IPS-18c (cell line): Measurements from ENCODE around the gene BICRAL.
"Not testable (repeated sequence)": the region's sequence is repeated elsewhere in the genome, so short reads cannot be mapped to it uniquely, and the experiment has no call there.

ENCODE experiments used
- H3K4me3 ChIP-seq: 2 replicates; pipeline ENCODE4 v1.7.0; 2013; ENCODE audit warnings: low read depth, mild to moderate bottlenecking, low read length, moderate library complexity; ENCODE audit not compliant: insufficient read depth
- H3K9me3 ChIP-seq: one replicate; pipeline ENCODE4 v1.6.1; 2013; ENCODE audit warnings: mild to moderate bottlenecking, low read length, moderate library complexity; ENCODE audit not compliant: control insufficient read depth, insufficient read depth

The BICRAL gene, protein sequence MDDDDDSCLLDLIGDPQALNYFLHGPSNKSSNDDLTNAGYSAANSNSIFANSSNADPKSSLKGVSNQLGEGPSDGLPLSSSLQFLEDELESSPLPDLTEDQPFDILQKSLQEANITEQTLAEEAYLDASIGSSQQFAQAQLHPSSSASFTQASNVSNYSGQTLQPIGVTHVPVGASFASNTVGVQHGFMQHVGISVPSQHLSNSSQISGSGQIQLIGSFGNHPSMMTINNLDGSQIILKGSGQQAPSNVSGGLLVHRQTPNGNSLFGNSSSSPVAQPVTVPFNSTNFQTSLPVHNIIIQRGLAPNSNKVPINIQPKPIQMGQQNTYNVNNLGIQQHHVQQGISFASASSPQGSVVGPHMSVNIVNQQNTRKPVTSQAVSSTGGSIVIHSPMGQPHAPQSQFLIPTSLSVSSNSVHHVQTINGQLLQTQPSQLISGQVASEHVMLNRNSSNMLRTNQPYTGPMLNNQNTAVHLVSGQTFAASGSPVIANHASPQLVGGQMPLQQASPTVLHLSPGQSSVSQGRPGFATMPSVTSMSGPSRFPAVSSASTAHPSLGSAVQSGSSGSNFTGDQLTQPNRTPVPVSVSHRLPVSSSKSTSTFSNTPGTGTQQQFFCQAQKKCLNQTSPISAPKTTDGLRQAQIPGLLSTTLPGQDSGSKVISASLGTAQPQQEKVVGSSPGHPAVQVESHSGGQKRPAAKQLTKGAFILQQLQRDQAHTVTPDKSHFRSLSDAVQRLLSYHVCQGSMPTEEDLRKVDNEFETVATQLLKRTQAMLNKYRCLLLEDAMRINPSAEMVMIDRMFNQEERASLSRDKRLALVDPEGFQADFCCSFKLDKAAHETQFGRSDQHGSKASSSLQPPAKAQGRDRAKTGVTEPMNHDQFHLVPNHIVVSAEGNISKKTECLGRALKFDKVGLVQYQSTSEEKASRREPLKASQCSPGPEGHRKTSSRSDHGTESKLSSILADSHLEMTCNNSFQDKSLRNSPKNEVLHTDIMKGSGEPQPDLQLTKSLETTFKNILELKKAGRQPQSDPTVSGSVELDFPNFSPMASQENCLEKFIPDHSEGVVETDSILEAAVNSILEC

DNA sequence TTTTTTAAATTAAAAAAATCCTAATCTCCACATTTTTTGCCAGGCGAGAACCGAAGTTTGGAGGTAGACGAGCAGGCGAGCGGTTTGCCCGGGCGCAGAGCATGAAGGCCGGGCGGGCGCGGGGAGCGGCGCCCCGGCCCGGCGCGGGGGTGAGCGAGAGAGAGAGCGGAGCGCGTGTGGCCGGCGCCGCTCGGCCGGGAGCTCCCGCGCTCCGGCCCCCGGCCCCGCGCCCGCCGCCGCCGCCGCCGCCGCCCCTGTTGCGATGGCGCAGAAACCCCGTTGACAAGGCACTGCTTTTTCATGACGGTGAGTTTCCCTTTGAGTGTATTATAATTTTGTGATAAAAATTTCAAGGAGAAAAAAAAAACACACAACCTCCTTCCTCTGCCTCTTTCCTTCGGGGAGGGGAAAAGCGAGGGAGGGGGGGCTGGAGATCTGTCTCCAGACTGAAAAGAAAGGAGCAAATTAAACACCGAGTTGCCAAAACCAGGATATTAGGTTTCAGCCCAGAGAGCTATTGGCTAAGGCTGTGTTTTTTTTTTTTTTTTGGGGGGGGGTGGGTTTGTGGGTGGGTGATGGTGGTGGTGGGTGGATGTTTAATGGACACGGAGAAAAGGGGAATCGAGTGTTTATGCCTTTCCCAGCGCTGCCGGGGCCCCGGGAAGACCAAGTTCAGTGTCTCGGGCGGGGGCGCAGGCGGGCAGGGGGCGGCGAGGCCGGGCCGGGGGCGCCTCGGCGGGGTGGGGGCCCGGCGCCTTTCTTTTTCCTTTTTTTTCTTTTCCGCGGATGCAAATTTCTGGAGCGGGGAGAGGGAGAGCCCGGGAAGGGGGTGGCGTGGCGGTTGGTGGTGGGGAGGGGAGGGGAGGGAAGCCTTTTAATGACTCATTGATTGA lies at the start of gene BICRAL:
Gene BICRAL (plus strand): TSS at position 257 of the 893 bp plus-strand sequence. CDS start 39,971 bp downstream, outside the sequence.
- Histone ChIP-seq H3K9me3 (no peaks in the 10 kb centered on the region), H3K4me3 (peak within 1 kb of the TSS; percentile 93)

DNA sequence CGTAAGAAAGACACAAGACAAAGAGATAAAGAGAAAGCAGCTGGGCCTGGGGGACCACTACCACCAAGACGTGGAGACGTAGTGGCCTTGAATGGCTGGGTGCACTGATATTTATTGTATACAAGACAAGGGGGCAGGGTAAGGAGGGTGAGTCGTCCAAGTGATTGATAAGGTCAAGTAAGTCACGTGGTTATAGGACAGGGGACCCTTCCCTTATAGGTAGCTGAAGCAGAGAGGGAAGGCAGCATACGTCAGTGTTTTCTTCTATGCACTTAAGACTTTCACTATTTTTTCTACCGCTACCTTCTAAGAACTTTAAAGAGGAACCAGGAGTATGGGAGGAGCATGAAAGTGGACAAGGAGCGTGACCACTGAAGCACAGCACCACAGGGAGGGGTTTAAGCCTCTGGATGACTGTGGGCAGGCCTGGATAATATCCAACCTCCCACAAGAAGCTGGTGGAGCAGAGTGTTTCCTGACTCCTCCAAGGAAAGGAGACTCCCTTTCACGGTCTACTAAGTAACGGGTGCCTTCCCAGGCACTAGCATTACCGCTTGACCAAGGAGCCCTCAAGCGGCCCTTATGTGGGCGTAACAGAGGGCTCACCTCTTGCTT lies 47.9 kb upstream of the BICRAL start:
- not testable (repeated sequence) for H3K9me3 ChIP-seq, H3K4me3 ChIP-seq

DNA sequence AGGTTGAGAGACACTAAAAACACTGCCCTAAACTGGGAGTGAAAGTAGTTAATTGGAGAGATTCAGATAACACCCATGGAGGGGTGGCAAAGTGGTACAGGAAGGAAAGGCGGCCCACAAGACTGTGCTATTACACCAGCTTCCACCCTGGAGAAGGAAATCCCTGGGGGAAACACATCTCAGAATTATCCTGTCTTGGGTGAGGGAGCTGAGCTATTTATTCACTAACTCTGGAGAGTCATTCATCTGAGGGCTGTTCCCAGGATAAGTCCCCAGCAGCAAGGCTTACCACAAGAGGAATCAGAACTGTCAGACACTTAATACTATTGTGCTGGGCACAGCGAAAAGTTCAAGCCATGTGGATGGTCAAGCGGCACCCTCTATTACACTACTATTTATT lies 45.9 kb upstream of the BICRAL start:
- Histone ChIP-seq H3K9me3 (peaks cover 5% of the 10 kb centered on the region), H3K4me3 (no peak overlapping the region)

- no peak overlapping the region for H3K4me3 ChIP-seq
- no peaks in the 10 kb centered on the region for H3K9me3 ChIP-seq
These were observed 41.1 kb upstream of the BICRAL start for GRCh38 chr6:42740725-42741124.

GRCh38 chr6:42742116-42742894 lies 39.5 kb upstream of the BICRAL start:
- Histone ChIP-seq H3K4me3 (no peak overlapping the region), H3K9me3 (no peaks in the 10 kb centered on the region)

GRCh38 chr6:42744351-42744893 lies 37.4 kb upstream of the BICRAL start:
- Histone ChIP-seq H3K9me3 (no peaks in the 10 kb centered on the region), H3K4me3 (peak overlapping the region; percentile 88)

DNA sequence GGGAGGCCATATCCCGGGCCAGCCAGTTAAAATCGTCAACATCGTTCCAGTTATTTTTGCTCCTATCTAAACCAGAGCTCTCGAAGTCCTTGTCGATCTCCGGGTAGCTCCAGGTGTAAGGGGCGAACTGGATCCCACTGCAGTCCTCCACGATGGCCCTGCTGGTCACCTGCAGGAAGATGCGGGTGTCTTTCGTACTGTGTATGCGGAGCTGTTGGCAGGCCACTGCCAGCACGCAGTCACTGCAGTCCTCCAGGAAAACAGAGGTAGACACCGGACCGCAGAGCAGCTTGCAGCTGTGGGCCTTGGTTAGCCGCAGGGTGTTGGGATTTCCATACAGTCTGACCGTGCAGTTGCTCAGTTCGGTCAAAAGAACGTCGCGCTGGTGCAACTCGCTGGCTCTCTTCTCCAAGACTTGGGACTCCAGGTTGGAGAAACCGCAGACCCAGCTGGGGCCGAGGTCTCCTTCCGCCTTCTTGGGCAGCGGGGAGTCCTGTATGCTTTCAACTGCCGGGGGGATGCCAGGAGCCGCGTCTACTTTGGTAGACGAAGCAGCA lies 36.7 kb upstream of the BICRAL start:
- Histone ChIP-seq H3K9me3 (no peaks in the 10 kb centered on the region), H3K4me3 (peak overlapping the region; percentile 88)

- Histone ChIP-seq H3K9me3 (no peaks in the 10 kb centered on the region), H3K4me3 (peak within 1 kb of the TSS; percentile 88)
These were observed 36.0 kb upstream of the BICRAL start, which contains the start of gene TBCC for GRCh38 chr6:42745640-42746462. Gene TBCC, minus strand, starts transcription at chr6:42746103. Its CDS starts 30 bp downstream, at chr6:42746073.

DNA sequence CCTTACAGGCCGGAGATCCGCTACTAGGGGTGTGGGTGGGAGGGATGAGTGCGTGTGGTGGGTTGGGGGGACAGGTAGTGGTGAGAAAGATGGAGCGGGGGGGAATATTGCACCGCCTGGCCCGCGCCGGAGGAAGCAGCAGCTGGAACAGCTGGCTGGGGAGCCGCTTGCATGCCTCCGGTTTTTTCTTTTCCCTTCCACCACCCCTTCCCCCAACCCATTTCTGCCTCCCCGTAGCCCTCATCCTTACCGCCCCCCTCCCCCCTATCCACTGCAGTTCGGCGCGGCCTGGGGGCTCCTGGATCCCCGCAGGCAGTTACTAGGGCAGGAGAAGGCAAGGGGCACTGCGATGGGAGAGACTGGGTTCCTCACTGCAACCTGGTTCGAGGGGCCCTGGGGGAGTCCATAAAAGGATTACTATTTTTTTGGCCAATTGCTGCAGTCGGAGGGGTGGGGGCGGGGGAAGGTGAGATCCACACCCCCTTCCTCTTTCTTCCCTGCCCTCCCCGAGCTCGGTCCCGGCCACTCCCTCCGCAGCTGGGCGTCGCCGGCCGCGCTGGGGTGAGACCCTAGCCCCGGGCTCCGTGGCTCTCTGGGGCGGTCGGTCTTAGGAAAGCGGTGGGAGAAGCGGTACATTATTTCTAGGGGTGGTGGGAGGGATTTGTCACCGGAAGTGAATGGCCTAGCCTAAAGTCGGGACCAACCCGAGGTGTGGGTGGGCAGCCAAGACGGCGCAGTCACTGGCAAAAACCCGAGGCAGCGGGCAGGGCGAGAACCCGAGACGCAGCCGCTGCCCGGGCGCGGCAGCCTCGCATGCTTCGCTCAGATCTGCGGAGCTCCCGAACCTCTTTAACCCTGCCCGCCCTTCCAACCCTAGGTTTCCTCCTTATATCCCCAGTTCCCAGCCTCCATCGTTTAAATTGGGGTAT lies 35.1 kb upstream of the BICRAL start:
- H3K9me3 ChIP-seq, result no peaks in the 10 kb centered on the region

GRCh38 chr6:42748203-42748898 lies 33.5 kb upstream of the BICRAL start:
- H3K9me3 ChIP-seq, result no peaks in the 10 kb centered on the region
- no peak overlapping the region for H3K4me3 ChIP-seq

More for the DNA sequence above, 35.1 kb upstream of the BICRAL start:
- H3K4me3 ChIP-seq, result peak overlapping the region; percentile 77

GRCh38 chr6:42751055-42751454 lies 30.8 kb upstream of the BICRAL start:
- Histone ChIP-seq H3K4me3 (no peak overlapping the region), H3K9me3 (no peaks in the 10 kb centered on the region)

DNA sequence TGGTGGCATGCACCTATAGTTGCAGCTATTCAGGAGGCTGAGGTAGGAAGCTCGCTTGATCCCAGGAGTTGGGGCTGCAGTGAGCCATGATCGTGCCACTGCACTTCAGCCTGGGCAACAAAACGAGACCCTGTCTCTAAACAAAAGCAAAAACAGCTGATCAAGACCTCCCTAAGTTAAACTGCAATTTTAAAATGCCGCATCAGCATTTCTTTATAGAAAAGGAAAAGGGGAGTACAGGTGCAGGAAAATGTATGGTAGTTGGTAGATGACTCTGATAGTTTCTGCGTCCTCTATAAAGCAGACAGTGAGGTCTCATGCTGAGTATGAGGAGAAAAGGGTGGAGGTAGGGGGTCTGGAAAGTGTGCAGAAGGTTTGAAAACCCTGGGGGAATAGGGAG lies 27.1 kb upstream of the BICRAL start:
- Histone ChIP-seq H3K4me3 (no peak overlapping the region), H3K9me3 (no peaks in the 10 kb centered on the region)

DNA sequence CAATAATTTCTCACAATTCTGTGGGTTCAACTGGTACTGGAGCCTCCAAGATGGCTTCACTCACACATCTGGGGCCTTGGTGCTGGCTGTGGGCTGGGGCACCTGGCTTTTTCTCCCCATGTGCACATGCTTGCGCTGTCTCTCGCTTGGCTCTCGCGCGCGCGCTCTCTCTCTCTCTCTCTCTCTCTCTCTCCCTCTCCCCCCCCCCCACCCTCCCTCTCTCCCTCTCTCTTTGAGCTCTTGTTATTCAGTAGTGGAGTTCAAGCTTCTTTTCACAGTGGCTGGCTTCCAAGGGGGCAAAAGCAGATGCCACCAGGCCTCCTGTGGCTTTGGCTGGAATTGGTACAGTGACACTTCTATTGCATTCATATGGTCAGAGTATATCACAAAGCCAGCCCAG lies 25.1 kb upstream of the BICRAL start:
- no peaks in the 10 kb centered on the region for H3K9me3 ChIP-seq
- no peak overlapping the region for H3K4me3 ChIP-seq
